MM.1S (cell line): ENCODE measurements around the gene WDFY3.

Experiments
- CTCF ChIP-seq: fragments of 300-600 bp; sonication (generic); IDR thresholded peaks from 2 replicates; pipeline ENCODE4 v1.5.1; 2016; ENCODE audit warnings: antibody characterized with exemption, low read length, mixed read lengths
- EZH2 ChIP-seq: fragments of 300-600 bp; sonication (generic); optimal IDR thresholded peaks from 2 replicates; pipeline ENCODE3; 2017; ENCODE audit warnings: low read depth, mild to moderate bottlenecking, antibody characterized with exemption, low read length, mixed read lengths
- EZH2phosphoT487 ChIP-seq: fragments of 300-600 bp; sonication (generic); IDR thresholded peaks from 2 replicates; pipeline ENCODE4 v1.6.1; 2018; ENCODE audit warnings: antibody characterized with exemption, low read length

- TF ChIP-seq CTCF (no peak), EZH2 (no peak), EZH2phosphoT487 (no peak)
Observed at GRCh38 chr4:84803116-84803515, 163.4 kb downstream of the WDFY3 start.
